GM10266 (cell line): ENCODE results near the gene CSMD2.
"Not testable (repeated sequence)": the region's sequence is repeated elsewhere in the genome, so short reads cannot be mapped to it uniquely, and the experiment has no call there.

Experiments used
- DNase-seq: peaks from one replicate; pipeline ENCODE4 v3.0.0; 2012; ENCODE audit errors: extremely low spot score
- TF ChIP-seq, protein P1 (sequence below): IDR thresholded peaks from 2 replicates; pipeline ENCODE4 v1.5.1; 2012; ENCODE audit warnings: mild to moderate bottlenecking, low read depth; ENCODE audit not compliant: control insufficient read depth, insufficient read depth; ENCODE audit errors: missing control alignments

Gene CSMD2

DNA sequence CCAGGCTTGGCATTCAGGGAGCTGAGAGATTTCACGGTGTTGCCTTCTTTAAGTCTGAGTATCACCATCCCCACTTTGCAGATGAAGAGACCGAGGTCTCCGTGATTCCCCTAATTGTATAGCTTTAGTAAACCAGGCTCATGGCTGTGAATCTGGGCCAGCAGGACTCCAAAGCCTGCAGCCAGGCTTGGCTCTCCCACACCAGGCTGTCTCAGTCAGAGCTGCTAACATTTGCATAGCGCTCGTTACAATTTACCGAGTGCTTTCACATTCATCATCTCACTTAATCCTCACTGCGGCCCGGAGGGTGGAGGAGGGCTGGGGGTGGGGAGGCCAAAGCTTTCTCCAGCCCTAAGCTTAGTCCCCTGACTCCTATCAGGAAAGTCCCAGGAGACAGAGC, 23.4 kb upstream of the CSMD2 start:
- TF ChIP-seq, protein P1, sequence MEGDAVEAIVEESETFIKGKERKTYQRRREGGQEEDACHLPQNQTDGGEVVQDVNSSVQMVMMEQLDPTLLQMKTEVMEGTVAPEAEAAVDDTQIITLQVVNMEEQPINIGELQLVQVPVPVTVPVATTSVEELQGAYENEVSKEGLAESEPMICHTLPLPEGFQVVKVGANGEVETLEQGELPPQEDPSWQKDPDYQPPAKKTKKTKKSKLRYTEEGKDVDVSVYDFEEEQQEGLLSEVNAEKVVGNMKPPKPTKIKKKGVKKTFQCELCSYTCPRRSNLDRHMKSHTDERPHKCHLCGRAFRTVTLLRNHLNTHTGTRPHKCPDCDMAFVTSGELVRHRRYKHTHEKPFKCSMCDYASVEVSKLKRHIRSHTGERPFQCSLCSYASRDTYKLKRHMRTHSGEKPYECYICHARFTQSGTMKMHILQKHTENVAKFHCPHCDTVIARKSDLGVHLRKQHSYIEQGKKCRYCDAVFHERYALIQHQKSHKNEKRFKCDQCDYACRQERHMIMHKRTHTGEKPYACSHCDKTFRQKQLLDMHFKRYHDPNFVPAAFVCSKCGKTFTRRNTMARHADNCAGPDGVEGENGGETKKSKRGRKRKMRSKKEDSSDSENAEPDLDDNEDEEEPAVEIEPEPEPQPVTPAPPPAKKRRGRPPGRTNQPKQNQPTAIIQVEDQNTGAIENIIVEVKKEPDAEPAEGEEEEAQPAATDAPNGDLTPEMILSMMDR: no peak
- DNase-seq: no peak

DNA sequence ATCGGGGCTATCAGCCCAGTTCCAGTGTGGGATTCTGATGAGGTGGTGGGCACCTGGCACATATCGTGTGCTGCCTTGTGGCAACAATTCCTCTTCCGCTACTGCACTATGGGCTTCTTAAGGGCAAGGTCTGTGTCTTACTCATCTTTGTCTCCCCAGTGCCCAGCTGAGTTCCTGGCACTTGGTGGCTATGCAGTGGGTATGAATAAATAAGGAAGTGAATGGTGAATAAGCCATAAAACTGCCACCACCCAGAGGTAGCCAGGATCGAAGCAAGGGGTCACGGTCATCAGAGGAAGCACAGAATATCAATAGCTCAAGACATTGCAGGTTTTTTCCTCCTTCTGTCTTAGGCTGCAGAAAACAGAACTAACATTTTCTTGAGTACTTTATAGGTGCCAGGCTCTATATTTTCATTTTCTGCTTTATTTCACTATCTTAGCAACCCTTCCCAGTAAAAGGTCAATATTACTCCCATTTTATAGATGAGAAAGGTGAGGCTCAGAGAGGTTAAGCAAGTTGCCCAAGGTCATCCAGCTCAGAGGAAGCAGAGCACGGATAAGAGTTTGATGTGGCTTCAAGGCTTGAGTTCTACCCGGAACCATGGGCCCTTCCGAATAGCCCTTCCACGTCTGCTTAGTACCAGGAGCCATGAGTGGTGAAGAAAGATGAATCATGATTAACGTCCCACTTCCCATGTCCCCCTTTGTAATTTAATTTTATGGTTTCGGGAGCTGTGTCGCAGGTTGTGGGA, 21.9 kb upstream of the CSMD2 start:
- no peak for DNase-seq
- TF ChIP-seq, protein P1: no peak

DNA sequence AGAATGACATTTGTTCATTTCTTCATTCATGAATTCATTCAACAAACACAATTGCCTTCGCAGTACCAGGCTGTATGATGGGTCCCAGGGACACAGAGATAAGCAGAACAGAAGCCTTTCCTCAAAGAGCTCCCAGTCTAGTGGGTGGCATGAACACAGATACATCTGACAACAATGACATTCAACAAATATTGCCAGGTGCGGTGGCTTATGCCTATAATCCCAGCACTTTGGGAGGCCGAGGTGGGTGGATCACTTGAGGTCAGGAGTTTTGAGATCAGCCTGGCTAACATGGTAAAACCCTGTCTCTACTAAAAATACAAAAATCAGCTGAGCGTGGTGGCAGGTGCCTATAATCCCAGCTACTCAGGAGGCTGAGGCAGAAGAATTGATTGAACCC, 18.4 kb upstream of the CSMD2 start:
- DNase-seq: not testable (repeated sequence)

DNA sequence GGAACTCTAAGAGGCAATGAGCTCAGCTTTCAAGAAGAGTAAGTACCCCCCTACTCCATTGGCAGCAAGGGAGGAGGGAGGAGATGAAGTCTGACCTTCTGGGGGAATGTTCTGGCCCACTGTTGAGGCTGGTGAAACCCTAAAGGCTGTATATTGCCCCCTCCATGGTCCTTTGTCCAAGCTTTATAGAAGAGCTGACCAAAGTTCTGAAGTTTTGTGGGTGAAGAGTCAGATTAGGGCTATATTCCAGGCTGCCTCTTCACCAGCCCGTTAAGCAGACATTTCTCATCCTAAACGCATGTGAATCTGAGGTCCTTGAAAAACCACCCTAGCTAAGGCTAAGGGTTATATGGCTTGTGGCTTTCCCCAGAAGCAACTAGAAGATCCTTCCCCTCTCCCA, 13.0 kb upstream of the CSMD2 start:
- TF ChIP-seq, protein P1: no peak
- DNase-seq: no peak

DNA sequence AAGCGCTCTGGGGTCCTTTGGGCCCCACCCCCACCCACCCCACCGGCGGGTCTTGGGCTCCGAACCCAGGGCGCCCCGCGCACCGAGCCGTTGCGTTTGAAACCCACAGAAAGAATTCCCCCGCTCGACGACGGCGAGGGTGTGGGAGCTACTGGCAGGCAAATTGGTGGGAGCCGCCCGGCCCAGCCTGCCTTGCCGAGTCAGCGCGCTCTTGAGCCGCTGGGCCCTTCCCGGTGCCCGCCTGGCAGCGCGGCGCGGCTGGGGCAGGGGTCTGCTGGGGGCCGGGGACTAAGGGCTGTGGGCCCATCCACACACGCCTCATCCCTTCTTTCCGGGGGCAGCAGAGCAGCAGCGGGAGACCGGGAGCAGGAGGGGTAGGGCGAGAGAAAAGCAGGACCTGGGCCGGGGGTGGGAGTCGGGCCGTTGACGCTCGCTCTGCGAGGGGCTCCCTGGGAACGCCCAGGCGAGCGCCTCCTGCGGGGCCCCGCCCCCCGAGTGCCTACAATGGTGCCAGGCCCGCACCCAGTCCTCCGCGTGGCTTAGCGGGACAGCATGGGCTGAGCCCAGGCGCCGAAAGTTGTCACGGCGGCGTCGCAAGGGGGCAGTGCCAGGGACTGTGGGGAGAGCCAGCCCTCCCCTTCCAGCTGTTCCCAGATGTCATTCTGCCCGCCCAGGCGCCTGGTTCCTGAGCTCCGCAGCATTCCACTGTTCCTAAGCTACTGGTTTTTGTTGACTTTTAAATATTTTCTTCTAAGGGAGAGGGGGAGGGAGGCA, 12.0 kb upstream of the CSMD2 start, which contains the start of gene C1orf94:
C1orf94 (plus strand) TSS at position 78 of the 774 bp plus-strand sequence. CDS start 883 bp downstream, outside the sequence.
- TF ChIP-seq, protein P1: no peak
- no peak for DNase-seq

DNA sequence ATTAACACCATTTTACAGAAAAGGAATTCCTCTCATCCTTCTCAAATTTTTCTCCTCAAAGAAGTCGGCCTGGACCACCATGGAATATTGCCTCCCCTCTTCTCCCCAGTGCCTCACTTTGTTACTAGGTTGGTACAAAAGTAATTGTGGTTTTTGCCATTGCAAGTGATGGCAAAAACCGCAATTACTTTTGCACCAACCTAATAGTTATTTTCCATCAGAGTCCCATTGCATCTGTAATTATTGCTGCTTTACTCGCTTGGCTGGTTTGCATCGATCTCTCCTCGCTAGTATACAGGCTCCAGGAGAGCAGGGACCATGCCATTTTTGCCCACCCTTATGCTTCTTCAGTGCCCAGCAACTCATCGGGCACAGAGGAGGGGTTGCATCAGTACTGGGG, 10.7 kb upstream of the CSMD2 start:
- DNase-seq: no peak
- TF ChIP-seq, protein P1: no peak

DNA sequence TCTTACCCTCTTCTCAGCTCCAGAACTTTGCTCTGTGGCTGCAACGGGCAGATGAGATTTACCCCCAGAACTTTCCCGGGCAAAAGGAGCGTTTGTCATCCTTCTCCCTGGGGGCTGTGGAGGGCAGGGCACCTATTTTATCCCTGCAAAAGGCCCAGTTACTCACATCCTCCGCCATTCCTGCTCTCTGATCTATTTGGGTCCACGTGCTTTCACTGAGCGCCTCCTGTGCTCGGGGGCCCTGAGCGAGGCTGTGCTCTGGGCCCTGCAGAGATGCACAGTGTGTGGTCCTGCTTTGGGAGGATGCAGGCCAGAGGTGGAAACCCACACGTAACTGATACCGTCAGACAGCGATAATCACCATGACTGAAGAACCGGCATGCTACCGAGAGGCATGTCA, 2.4 kb upstream of the CSMD2 start:
- TF ChIP-seq, protein P1: no peak
- no peak for DNase-seq
